LNCaP clone FGC (cell line): ENCODE results near the gene RPL18.

Experiments
- DNase-seq: peaks from one replicate; pipeline ENCODE4 v3.0.0-alpha.2; 2011; ENCODE audit warnings: low read depth
- H3K4me3 ChIP-seq: 2 replicates; pipeline ENCODE4 v1.5.1; 2011; ENCODE audit warnings: mild to moderate bottlenecking, low read depth, low read length, control low read depth
- CTCF ChIP-seq: IDR thresholded peaks from 2 replicates; pipeline ENCODE4 v1.5.1; 2012; ENCODE audit warnings: mild to moderate bottlenecking; ENCODE audit not compliant: control insufficient read depth, insufficient read depth; ENCODE audit errors: extremely low read depth

RPL18 gene

GRCh38 chr19:48615231-48616040 is 3.5 kb downstream of the RPL18 start:
- TF ChIP-seq CTCF: no peak
- no peak overlapping the region for H3K4me3 ChIP-seq
- no peak for DNase-seq

GRCh38 chr19:48614436-48615230 is 4.3 kb downstream of the RPL18 start, which contains the start of gene FAM83E:
TSS of gene FAM83E (minus strand) at chr19:48615076. CDS start at chr19:48613372, 1,704 bp downstream.
- DNase-seq: no peak
- no peak within 1 kb of the TSS; the same call in 1 of the 2 replicates for H3K4me3 ChIP-seq
- TF ChIP-seq CTCF: no peak

- no peak overlapping the region for H3K4me3 ChIP-seq
- no peak for TF ChIP-seq CTCF
- DNase-seq: no peak
These were observed 5.0 kb downstream of the RPL18 start for GRCh38 chr19:48613852-48614435.

GRCh38 chr19:48613024-48613851 is 5.7 kb downstream of the RPL18 start:
- no peak for DNase-seq
- no peak overlapping the region for H3K4me3 ChIP-seq
- no peak for TF ChIP-seq CTCF

GRCh38 chr19:48611872-48612271 is 7.1 kb downstream of the RPL18 start:
- no peak for TF ChIP-seq CTCF
- no peak for DNase-seq
- H3K4me3 ChIP-seq: no peak overlapping the region

GRCh38 chr19:48609571-48610108 is 9.3 kb downstream of the RPL18 start:
- H3K4me3 ChIP-seq: no peak overlapping the region
- no peak for TF ChIP-seq CTCF
- DNase-seq: no peak
